Keratinocyte (primary cell): ENCODE data around the gene ARIH1.

Source experiments
- CTCF ChIP-seq, 3 experiments: IDR thresholded peaks in 1 of 3; conservative IDR thresholded peaks in 1 of 3; optimal IDR thresholded peaks in 1 of 3; 2 replicates in 2 of 3; 3 replicates in 1 of 3; pipeline versions ENCODE3 to v1.5.1; 2011; ENCODE audit warnings: low read length in 3 of 3, mild to moderate bottlenecking in 3 of 3, moderate library complexity in 2 of 3, control low read depth in 1 of 3, inconsistent platforms in 1 of 3; ENCODE audit not compliant: insufficient read depth in 2 of 3; ENCODE audit errors: extremely low read depth in 1 of 3
- EZH2 ChIP-seq: IDR thresholded peaks from one replicate; pipeline ENCODE4 v1.6.1; 2012; ENCODE audit warnings: inconsistent platforms, mild to moderate bottlenecking, low read length, moderate library complexity

GRCh38 chr15:72554471-72555425 lies 80.6 kb downstream of the ARIH1 start:
- TF ChIP-seq EZH2: no peak
- no peak for TF ChIP-seq CTCF (optimal IDR thresholded peaks at IDR 0.05 in 1 of 3, IDR thresholded peaks at IDR 0.05 in 1 of 3, conservative IDR thresholded peaks at IDR 0.05 in 1 of 3; ENCODE audit: extremely low read depth in 1 of 3, insufficient read depth in 2 of 3, low read length in 3 of 3)
